Activated CD4-positive, alpha-beta T cell treated with anti-CD3 and anti-CD28 coated beads, Interleukin-2, amount 50 U/mL, for 24 hours (primary cell): ENCODE results near the gene KLF11.
"Not testable (repeated sequence)": the region's sequence is repeated elsewhere in the genome, so short reads cannot be mapped to it uniquely, and the experiment has no call there.

Experiments
- DNase-seq, 2 donors: peaks; one replicate each; pipeline ENCODE4 v3.0.0-alpha.2; 2020; ENCODE audit warnings: low read depth in 1 of 2, low spot score in 1 of 2

The KLF11 gene

DNA sequence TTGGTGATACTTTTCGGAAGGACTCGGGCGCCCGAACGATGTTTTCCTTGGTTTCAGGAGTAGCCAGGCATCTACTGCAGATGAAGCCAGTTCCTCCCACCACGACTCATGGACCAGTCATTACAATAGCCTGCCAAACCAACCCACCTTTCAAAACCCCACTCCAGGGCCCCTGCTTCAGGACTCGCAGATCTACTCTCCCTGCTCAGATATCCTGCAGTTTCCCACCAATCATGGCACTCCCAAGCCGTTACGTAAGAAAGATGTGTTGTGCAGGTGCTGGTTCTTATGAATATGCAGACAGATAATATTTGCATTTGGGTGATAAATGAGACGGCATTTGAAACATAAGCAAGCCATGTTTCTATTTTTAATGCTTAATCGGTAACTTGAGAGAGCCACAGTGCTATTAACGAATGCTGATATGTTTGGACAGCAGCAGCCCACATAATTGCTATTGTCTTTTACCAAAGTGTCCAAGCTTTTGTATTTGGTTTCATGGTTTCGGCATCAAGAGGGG, 40.4 kb downstream of the KLF11 start:
- DNase-seq = no peak

DNA sequence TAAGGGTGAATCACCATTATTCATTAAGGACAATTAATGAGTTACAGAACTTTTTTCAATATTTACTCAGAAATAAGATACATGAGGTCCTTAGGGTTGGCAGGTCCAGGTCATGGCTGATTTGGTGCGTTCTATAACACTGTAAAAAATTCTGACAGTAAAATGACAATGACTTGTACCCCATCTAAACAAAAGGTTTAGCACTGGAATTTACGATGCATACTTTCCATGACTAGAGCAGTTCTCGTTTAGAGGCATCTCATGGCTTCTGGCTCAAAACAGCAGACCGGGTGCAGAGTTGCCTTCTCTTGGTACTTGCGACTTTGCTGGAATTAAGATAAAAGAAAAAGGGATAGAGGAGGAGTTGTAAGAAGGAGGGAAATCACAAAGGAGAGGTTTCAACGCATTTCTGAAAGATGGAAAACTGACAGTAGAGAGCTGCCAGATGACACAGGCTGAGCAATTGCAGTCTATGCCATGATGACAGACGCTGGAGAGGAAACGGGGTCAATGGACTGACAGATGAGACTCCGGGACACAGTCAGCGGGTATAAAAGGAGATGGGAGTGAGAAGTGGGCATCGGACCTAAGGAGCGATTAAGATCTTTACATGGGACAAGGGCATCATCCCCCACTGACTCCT, 41.0 kb downstream of the KLF11 start:
- DNase-seq = no peak

DNA sequence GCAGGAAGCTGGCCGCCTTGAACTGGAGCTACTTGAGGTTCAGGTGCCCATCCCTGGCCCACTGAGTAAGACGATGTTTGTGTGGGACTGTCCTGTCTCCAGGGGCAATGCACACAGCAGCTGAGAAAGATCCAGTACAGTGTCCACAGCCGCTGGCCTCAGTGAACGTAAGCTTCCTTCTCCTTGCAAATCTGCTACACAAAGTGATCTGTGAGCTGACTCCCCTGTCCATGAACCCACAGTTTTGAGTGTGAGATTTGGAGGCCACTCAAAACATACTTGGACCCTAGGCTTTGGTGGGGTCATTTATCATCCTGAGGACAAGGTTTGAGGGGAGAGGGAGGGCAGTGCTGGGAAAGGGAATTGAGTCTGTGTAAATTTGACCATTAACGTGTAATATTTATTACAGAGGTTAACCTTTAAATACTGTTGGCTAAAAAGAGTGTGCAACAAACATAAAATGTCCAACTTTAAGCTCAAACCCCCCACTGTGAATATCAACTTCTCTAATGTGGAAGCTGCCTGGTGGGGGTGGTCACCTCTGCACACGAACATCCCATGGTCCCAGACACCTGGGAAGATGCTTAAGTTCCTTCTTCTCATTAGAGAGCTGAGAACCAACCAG, 41.8 kb downstream of the KLF11 start:
- no peak for DNase-seq

DNA sequence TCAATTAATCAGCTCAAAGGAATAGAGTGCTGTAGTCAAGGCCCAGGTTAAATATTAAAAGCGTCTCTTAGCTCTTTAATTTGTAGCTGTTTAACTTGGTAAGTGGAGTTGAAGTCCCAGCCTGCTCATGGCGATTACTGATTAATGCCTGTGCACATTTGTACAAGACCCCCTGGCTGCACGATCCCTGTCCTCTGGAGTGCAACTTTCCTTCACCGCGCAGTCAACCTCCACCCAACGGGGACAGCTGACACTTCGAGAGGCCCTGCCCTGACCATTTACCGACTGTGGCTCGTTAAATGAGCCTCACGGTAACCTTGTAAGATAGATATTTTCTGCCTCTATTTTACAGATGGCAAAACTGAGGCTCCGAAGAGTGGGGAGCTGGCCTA, 42.3 kb downstream of the KLF11 start:
- no peak for DNase-seq

DNA sequence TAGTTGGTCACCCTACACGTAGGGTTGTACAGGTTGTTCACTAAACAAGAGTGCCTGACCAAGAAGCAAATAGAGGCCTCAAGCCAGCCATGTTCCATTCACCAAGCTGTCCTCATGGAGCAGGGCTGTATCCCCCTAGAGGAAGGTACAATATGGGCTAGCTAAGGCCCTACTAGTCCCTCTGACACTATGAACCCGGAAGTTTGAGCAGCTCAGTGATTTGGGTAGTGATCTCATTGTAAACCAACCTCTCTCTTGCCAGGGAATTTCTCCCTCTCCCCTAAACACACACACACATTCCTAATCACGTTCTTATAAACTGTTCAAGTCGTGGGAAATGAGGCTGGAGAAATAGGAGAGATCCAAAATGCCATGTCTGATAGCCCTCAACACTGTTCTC, 43.6 kb downstream of the KLF11 start:
- DNase-seq = no peak

DNA sequence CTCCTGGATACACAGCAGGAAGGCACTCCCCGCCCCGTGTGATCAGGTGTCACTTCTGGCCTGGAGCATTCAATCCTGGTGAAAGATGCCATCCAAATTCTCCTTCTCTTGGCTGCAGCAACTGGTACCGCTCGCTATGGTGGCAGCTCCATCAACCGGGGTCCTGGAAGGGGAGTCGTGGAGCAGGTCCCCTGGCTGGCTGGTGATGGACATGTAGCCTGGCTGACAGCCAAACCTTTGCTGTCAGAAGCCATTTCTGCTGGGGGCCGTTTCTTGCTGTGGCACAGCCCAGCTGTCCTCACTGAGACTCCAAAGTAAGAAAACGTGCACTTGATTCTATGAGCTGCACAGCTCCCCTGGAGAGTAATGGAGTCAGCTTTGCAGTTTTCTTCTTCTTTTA, 44.0 kb downstream of the KLF11 start:
- DNase-seq = no peak

DNA sequence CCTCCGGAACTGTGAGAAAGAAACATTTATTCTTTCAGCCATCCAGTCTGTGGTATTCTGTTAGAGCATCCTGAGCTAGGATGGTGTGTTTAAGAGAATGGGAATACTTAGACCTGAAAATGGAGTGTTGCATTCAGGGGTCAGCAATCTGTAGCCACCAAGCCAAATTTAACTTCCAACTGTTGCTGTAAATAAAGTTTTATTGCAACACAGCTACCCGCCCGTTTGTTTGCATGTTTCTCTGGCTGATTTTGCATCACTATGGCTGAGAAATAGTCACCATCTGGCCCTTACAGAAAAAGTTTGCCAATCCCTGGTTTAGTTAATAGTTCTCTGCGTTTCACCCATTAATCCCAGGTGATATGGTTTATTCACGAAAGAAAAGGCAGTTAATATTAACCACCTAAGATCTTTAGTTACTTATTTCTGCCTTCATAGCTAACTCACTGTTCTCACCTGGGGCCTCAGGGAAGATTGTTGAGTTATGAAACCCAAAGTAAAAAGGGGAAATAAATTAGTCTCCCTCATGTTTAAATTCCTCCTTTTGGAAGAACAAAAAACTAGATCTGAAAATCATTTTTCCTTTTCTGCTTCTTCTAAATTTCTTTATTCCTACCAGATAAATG, 46.3 kb downstream of the KLF11 start:
- no peak for DNase-seq

DNA sequence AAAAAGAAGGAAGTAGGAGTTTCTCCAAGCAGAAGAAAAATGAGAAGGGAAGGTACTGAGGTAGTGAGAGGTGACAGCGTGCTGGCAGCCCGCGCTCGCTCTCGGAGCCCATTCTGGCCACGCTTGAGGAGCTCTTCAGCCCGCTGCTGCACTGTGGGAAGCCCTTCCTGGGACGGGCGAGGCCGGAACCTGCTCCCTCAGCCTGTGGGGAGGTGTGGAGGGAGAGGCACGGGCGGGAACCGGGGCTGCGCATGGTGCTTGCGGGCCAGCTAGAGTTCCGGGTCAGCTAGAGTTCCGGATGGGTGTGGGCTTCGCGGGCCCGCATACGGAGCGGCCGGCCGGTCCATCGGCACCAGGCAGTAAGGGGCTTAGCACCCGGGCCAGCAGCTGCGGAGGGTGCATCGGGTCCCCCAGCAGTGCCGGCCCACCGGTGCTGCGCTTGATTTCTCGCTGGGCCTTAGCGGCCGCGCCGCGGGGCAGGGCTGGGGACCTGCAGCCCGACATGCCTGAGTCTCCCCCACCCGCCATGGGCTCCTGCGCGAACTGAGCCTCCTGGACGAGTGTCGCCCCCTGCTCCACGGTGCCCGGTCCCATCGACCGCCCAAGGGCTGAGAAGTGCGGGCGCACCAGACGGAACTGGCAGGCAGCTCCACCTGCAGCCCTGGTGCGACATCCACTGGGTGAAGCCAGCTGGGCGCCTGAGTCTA, 48.0 kb downstream of the KLF11 start:
- no peak for DNase-seq

DNA sequence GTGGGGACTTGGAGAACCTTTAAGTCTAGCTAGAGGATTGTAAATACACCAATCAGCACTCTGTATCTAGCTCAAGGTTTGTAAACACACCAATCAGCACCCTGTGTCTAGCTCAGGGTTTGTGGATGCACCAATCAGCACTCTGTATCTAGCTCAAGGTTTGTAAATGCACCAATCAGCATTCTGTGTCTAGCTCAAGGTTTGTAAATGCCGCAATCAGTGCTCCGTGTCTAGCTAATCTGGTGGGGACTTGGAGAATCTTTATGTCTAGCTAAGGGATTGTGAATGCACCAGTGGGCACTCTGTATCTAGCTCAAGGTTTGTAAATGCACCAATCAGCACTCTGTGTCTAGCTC, 48.5 kb downstream of the KLF11 start:
- not testable (repeated sequence) for DNase-seq

DNA sequence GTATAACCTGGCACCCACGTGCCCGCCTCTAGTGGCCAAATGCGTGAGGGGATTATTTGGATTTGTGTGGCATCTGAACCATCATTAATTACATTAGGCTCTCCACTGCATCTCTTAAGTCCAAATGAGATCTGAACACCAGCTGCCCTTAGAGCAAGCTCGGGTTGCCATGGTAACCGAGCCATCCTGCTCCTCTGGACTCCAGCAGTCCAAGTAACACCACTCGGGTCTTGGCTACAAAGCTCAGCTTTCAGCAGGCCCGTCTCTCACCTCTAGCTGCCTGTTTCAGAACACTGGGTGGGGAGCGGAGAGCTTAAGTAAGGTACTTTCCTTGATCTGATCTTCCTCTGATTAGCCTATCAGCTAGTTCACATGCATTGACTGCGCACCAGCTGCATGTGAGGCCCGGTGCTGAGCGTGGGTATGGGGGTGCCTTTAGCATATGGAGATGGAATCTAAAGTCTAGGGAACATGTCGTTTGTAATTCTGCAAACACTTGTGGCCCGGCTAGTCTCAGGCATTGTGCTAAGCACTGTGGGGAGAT, 51.0 kb downstream of the KLF11 start:
- DNase-seq = no peak

DNA sequence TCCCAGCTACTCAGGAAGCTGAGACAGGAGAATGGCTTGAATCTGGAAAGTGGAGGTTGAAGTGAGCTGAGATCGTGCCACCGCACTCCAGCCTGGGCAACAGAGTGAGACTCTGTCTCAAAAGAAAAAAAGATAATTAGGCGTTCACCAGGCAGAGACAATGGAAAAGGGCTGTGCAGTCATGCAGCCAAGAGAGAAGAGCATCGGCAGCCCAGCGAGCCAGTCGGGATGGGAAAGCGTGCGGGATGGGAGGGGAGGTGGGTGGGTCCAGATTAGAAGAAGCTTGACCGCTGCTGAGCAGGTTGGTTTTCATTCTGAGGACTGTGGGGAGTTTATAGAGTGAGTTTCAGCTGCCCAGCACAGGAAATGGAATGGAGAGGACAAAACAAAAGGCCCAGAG, 51.8 kb downstream of the KLF11 start:
- no peak for DNase-seq

DNA sequence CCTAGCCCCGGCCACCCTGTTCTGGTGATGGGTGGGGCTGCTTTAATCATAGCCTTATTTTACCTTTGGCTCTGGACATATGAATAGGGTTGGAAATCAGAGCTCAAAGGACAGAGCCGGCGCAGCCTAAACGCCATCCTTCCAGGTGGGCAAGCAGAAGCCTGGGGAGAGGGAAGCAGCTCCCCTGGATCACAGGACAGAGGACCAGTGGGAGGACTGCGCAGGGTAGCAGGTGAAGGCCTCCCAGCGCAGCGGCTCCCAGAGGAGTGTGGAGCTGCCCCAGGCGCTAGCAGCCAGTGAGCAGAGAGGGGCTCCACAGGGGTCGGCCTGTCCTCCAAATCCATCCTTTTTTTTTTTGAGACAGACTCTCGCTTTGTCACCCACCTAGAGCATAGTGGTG, 53.3 kb downstream of the KLF11 start:
- no peak for DNase-seq

DNA sequence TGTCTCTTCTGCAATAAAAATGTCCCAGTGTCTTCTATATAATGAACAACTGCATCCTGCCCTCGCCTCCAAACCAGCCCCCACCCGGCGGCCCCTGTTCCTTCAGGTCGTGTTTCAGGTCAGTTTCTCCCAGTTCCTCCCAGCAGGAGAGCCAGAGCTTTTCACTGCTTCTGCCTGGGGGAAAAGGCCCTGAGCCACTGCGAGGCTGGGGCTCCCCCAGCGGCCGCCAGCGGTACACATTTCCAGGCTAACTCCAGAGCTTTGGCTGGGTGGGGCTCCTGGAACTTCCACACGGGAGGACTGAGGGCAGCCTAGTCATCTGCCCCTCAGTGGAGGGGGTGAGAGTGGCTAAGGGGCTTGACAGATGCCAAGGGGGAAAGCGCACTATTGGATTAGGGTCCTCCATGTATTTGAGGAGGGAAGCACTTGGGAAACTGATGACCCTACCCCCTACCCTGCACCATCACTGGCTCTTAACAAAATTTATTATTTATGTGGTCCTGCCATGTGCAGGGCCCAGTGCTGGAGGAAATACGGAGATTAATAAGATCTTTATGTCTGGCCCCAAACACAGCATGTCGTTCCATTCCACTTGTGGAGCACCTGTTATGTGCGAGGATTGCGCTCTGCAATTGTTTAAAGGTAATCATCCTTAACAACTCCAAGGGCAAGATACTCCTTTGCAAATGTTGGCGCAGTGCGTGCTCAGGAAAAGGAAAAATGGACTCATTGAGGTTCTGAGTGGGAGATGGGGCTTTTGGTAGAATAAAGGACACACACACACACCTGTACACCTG, 54.2 kb downstream of the KLF11 start:
- DNase-seq = no peak

DNA sequence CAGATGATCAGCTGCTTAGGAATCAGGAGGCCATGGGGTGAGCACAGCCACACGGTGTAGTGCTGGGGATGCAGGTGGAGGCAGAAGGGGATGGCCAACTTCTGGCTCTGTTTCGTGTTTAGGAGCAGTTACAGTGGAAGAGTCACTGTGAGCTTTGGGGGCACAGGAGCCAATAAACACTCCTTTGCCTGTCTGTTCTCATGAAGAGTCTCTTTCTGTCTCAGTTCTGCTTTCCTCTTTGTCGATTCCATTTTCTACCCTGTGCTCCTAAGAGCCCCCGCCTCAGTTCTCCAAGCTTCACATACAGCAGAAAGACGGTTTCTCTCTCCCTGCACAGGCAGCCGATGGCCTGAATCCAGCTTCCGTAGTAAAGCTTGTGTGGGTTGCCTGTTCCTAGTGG, 58.1 kb downstream of the KLF11 start:
- DNase-seq = no peak

DNA sequence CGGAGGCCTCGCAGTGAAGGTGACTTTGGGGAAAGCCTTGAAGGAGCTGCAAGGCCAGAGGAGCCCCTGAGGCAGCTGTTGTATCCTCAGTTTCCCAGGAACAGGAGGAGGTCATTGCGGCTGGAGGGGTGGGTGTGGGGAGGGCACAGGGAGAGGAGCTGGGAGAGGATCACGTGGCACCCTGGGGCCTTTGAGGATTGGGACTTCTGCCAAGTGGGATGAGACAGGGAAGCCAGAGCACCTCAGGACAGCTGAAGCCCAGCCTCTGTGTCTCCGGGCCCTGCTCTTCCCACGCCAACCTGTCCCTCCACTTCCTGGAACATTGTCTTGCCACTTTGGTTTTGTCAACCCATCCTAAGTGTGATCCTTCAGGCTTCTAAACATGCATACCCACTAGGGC, 59.8 kb downstream of the KLF11 start:
- DNase-seq = no peak
